Panc1 (cell line): ENCODE results near the gene FRMD7.

ENCODE experiments used
- POLR2AphosphoS5 ChIP-seq: IDR thresholded peaks from 2 replicates; pipeline ENCODE4 v1.6.1; 2012; ENCODE audit warnings: mild to moderate bottlenecking, low read depth, low read length, moderate library complexity
- TF ChIP-seq, protein P1 (sequence below): fragments of 450-650 bp; IDR thresholded peaks from 2 replicates; pipeline ENCODE4 v1.5.1; 2017; ENCODE audit warnings: mild to moderate bottlenecking

DNA sequence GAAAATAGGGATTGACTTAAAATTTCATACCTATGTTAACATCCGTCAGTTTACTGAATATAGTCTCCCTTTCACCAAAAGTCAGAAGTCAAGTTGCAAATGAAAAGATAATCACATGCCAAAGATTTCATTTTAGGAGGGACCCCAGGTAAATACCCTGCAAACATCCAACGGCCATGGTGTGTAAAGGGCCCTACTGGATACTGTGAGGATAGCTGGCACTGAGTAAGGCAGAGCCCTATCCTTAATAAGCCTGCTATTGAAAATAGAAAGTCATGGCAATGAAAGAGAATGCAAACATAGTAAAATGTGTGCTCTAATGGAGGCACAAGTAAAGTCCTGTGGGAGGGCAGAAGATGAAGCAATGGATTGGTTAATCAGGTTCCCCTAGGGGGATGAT lies 83.8 kb downstream of the FRMD7 start:
- TF ChIP-seq, protein P1, sequence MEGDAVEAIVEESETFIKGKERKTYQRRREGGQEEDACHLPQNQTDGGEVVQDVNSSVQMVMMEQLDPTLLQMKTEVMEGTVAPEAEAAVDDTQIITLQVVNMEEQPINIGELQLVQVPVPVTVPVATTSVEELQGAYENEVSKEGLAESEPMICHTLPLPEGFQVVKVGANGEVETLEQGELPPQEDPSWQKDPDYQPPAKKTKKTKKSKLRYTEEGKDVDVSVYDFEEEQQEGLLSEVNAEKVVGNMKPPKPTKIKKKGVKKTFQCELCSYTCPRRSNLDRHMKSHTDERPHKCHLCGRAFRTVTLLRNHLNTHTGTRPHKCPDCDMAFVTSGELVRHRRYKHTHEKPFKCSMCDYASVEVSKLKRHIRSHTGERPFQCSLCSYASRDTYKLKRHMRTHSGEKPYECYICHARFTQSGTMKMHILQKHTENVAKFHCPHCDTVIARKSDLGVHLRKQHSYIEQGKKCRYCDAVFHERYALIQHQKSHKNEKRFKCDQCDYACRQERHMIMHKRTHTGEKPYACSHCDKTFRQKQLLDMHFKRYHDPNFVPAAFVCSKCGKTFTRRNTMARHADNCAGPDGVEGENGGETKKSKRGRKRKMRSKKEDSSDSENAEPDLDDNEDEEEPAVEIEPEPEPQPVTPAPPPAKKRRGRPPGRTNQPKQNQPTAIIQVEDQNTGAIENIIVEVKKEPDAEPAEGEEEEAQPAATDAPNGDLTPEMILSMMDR, result no peak
- no peak for TF ChIP-seq POLR2AphosphoS5
